HG03103 (cell line): ENCODE results near the gene PPP2R5C.

ENCODE experiments used
- ATAC-seq: cut with Tn5 transposase; IDR thresholded peaks from one replicate; pipeline ENCODE4 v1.9.1; 2021; ENCODE audit warnings: low read depth; ENCODE audit not compliant: unreplicated experiment

The PPP2R5C gene

GRCh38 chr14:101878822-101879528 is 117.5 kb downstream of the PPP2R5C start:
- ATAC-seq: no peak

GRCh38 chr14:101879529-101880336 is 118.2 kb downstream of the PPP2R5C start:
- ATAC-seq: no peak

- ATAC-seq: no peak
Measured at GRCh38 chr14:101881426-101881825, 119.9 kb downstream of the PPP2R5C start.

- no peak for ATAC-seq
Measured at GRCh38 chr14:101882141-101882935, 120.8 kb downstream of the PPP2R5C start.

GRCh38 chr14:101884089-101884933 is 122.8 kb downstream of the PPP2R5C start:
- no peak for ATAC-seq

- no peak for ATAC-seq
Measured at GRCh38 chr14:101884934-101885576, 123.5 kb downstream of the PPP2R5C start.

- no peak for ATAC-seq
Measured at GRCh38 chr14:101887219-101887618, 125.7 kb downstream of the PPP2R5C start.

- ATAC-seq: no peak
Measured at GRCh38 chr14:101888182-101888581, 126.7 kb downstream of the PPP2R5C start.

- ATAC-seq: no peak
Measured at GRCh38 chr14:101889366-101889765, 127.9 kb downstream of the PPP2R5C start.

- ATAC-seq: no peak
Measured at GRCh38 chr14:101889898-101890297, 128.4 kb downstream of the PPP2R5C start.

- ATAC-seq: no peak
Measured at GRCh38 chr14:101891471-101891870, 130.0 kb downstream of the PPP2R5C start.

- no peak for ATAC-seq
Measured at GRCh38 chr14:101893759-101894158, 132.2 kb downstream of the PPP2R5C start.

- no peak for ATAC-seq
Measured at GRCh38 chr14:101894365-101895081, 133.0 kb downstream of the PPP2R5C start.

GRCh38 chr14:101895256-101895655 is 133.7 kb downstream of the PPP2R5C start:
- no peak for ATAC-seq

GRCh38 chr14:101897326-101897725 is 135.8 kb downstream of the PPP2R5C start:
- ATAC-seq: no peak

- ATAC-seq: no peak
Measured at GRCh38 chr14:101898416-101898815, 136.9 kb downstream of the PPP2R5C start.

GRCh38 chr14:101899263-101899662 is 137.8 kb downstream of the PPP2R5C start:
- no peak for ATAC-seq

GRCh38 chr14:101900253-101900652 is 138.7 kb downstream of the PPP2R5C start:
- ATAC-seq: no peak

- no peak for ATAC-seq
Measured at GRCh38 chr14:101903111-101903561, 141.6 kb downstream of the PPP2R5C start.
